GM21515 (cell line): ENCODE measurements around the gene SNX18.

ENCODE experiments used
- ATAC-seq: cut with Tn5 transposase; IDR thresholded peaks from one replicate; pipeline ENCODE4 v1.9.1; 2021; ENCODE audit not compliant: unreplicated experiment

The SNX18 gene

GRCh38 chr5:54540286-54540685, 22.7 kb downstream of the SNX18 start:
- ATAC-seq = no peak

- ATAC-seq = no peak
Observed at GRCh38 chr5:54541823-54542783, 24.5 kb downstream of the SNX18 start.

GRCh38 chr5:54544044-54544443, 26.5 kb downstream of the SNX18 start:
- no peak for ATAC-seq

GRCh38 chr5:54545796-54546195, 28.2 kb downstream of the SNX18 start:
- ATAC-seq = no peak

- ATAC-seq = no peak
Observed at GRCh38 chr5:54547711-54548250, 30.2 kb downstream of the SNX18 start.

GRCh38 chr5:54548565-54548964, 31.0 kb downstream of the SNX18 start:
- no peak for ATAC-seq

GRCh38 chr5:54551292-54551691, 33.7 kb downstream of the SNX18 start:
- ATAC-seq = no peak

GRCh38 chr5:54551926-54552325, 34.4 kb downstream of the SNX18 start:
- no peak for ATAC-seq

- ATAC-seq = no peak
Observed at GRCh38 chr5:54552446-54552845, 34.9 kb downstream of the SNX18 start.

GRCh38 chr5:54553659-54554207, 36.2 kb downstream of the SNX18 start:
- no peak for ATAC-seq

GRCh38 chr5:54556141-54556540, 38.6 kb downstream of the SNX18 start:
- ATAC-seq = no peak

- ATAC-seq = no peak
Observed at GRCh38 chr5:54558362-54558761, 40.8 kb downstream of the SNX18 start.

GRCh38 chr5:54561651-54562050, 44.1 kb downstream of the SNX18 start:
- no peak for ATAC-seq

GRCh38 chr5:54563083-54563761, 45.7 kb downstream of the SNX18 start:
- ATAC-seq = no peak

GRCh38 chr5:54567996-54568395, 50.4 kb downstream of the SNX18 start:
- no peak for ATAC-seq

- ATAC-seq = no peak
Observed at GRCh38 chr5:54570916-54571315, 53.4 kb downstream of the SNX18 start.

GRCh38 chr5:54571462-54571861, 53.9 kb downstream of the SNX18 start:
- no peak for ATAC-seq

GRCh38 chr5:54573812-54574489, 56.4 kb downstream of the SNX18 start:
- no peak for ATAC-seq

- ATAC-seq = no peak
Observed at GRCh38 chr5:54577528-54577927, 60.0 kb downstream of the SNX18 start.

- ATAC-seq = no peak
Observed at GRCh38 chr5:54577937-54578653, 60.5 kb downstream of the SNX18 start.
